ENCODE data around the gene NCAPD3. TPM values are rescaled to one million over a fixed set of nuclear protein-coding genes. Genes with fewer than 3 reads are reported as not detected.
A peak's percentile ranks its signal among the peaks of the same experiment; 100 is the strongest.

The NCAPD3 gene
- total RNA-seq, 1 experiment from 2014 or later = 85.0 TPM

DNA sequence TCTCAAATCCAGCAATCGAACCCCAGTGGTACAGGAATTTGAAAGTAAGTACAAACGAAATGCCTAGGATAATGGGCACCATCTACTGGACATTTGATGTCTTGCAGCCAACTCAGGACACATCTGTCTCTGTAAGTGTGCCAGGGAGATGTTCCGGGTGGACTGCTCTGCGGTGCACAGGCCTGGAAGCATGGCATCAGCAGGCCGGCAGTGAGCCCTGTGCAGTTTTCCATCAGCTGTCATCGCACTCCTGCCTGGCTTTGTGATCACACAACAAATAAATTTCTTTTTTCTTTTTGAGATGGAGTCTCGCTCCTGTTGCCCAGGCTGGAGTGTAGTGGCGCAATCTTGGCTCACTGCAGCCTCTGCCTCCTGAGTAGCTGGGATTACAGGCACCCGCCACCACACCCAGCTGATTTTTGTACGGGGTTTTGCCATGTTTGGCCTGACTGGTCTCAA is 83.9 kb downstream of the NCAPD3 start:
- peak; percentile 86 for DNase-seq
- Histone ChIP-seq H3K79me2 (ENCODE audit: low read length) (no peaks in the 10 kb centered on the region), H3K9ac (ENCODE audit: low read length) (no peak overlapping the region), H3K9me2 (replicated peaks; ENCODE audit: low read length) (no peaks in the 10 kb centered on the region), H3K4me1 (ENCODE audit: insufficient read depth, low read length) (no peaks in the 10 kb centered on the region), H3K27me3 (ENCODE audit: low read length) (peaks cover 52% of the 10 kb centered on the region), H3K27ac (ENCODE audit: low read length) (no peak overlapping the region), H2AFZ (ENCODE audit: low read length) (no peak overlapping the region), H3K4me3 (ENCODE audit: low read length) (no peak overlapping the region), H3K36me3 (ENCODE audit: low read depth, low read length) (no peaks in the 10 kb centered on the region), H4K20me1 (ENCODE audit: low read length) (no peaks in the 10 kb centered on the region), H3F3A (ENCODE audit: low read length, unreplicated experiment) (no peaks in the 10 kb centered on the region), H3K4me2 (ENCODE audit: low read length) (no peak overlapping the region), H3K9me3 (ENCODE audit: low read length) (no peaks in the 10 kb centered on the region)
- ChIA-PET POLR2A (ENCODE audit: unreplicated experiment) (no interaction called here), CTCF (interaction anchor here (0.6 kb wide), 1 partner anchor 89 kb away, joined by 3 read pairs; no protein-coding TSS in a partner anchor)
- intact Hi-C loops (cut with micrococcal nuclease) = loop anchor here (1.0 kb wide), 2 partner anchors 90 to 213 kb away; no protein-coding TSS in a partner anchor
- no peak for TF ChIP-seq EZH2 (IDR thresholded peaks at IDR 0.05; ENCODE audit: low read length, unreplicated experiment)
- TF ChIP-seq, protein P1, sequence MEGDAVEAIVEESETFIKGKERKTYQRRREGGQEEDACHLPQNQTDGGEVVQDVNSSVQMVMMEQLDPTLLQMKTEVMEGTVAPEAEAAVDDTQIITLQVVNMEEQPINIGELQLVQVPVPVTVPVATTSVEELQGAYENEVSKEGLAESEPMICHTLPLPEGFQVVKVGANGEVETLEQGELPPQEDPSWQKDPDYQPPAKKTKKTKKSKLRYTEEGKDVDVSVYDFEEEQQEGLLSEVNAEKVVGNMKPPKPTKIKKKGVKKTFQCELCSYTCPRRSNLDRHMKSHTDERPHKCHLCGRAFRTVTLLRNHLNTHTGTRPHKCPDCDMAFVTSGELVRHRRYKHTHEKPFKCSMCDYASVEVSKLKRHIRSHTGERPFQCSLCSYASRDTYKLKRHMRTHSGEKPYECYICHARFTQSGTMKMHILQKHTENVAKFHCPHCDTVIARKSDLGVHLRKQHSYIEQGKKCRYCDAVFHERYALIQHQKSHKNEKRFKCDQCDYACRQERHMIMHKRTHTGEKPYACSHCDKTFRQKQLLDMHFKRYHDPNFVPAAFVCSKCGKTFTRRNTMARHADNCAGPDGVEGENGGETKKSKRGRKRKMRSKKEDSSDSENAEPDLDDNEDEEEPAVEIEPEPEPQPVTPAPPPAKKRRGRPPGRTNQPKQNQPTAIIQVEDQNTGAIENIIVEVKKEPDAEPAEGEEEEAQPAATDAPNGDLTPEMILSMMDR (conservative IDR thresholded peaks at IDR 0.05; ENCODE audit: low read depth, low read length) = peak; percentile 91
- no peak for TF ChIP-seq EZH2phosphoT487 (IDR thresholded peaks at IDR 0.05; ENCODE audit: borderline replicate concordance, low read length)
- no TSS peak for BruUV-seq (replicated peaks)
- peak; percentile 83 for ATAC-seq

DNA sequence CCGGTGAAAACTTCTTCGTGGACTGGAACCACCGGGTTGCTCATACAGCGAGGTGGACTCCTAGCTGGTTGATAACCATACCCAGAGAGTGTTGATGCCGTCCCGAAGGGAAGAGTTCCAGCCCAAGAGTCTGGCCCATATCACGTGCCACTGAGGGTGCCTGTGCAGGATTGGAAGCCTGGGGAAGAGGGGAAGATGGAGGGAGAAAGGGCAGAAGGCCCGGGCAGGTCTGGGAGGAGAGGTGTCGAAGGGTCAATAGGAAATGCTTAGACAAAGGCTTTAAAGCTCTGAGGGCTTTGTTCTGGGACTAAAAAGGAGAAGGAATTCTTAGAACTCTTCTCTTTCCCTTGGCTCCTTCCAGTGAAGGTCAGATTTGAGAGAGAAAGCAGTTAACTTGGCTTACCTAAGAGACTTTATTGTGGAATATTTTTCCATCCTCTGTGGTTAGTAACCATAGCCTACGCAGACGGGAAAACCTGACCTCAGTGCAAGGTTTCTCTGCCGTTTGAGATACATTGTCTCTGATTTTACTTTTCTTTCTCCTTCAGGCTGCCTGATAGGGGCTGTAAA is 84.4 kb downstream of the NCAPD3 start:
- H4K20me1 ChIP-seq (ENCODE audit: low read length) = no peaks in the 10 kb centered on the region
- ChIA-PET CTCF (no interaction called here), POLR2A (ENCODE audit: unreplicated experiment) (no interaction called here)
- no peaks in the 10 kb centered on the region for H3F3A ChIP-seq (ENCODE audit: low read length, unreplicated experiment)
- intact Hi-C loops (cut with micrococcal nuclease) = loop anchor here (1.0 kb wide), 2 partner anchors 89 to 212 kb away; no protein-coding TSS in a partner anchor
- H3K9me3 ChIP-seq (ENCODE audit: low read length) = no peaks in the 10 kb centered on the region
- H3K9me2 ChIP-seq (replicated peaks; ENCODE audit: low read length) = no peaks in the 10 kb centered on the region
- H3K4me2 ChIP-seq (ENCODE audit: low read length) = no peak overlapping the region
- no peaks in the 10 kb centered on the region for H3K79me2 ChIP-seq (ENCODE audit: low read length)
- H3K4me3 ChIP-seq (ENCODE audit: low read length) = no peak overlapping the region
- H3K9ac ChIP-seq (ENCODE audit: low read length) = no peak overlapping the region
- no peaks in the 10 kb centered on the region for H3K4me1 ChIP-seq (ENCODE audit: insufficient read depth, low read length)
- TF ChIP-seq, protein P1 (conservative IDR thresholded peaks at IDR 0.05; ENCODE audit: low read depth, low read length) = no peak
- no peak for TF ChIP-seq EZH2phosphoT487 (IDR thresholded peaks at IDR 0.05; ENCODE audit: borderline replicate concordance, low read length)
- no peak for TF ChIP-seq EZH2 (IDR thresholded peaks at IDR 0.05; ENCODE audit: low read length, unreplicated experiment)
- H3K27ac ChIP-seq (ENCODE audit: low read length) = no peak overlapping the region
- no peak overlapping the region for H2AFZ ChIP-seq (ENCODE audit: low read length)
- BruUV-seq (replicated peaks) = no TSS peak
- ATAC-seq (no peak), DNase-seq (no peak)
- no peaks in the 10 kb centered on the region for H3K36me3 ChIP-seq (ENCODE audit: low read depth, low read length)
- H3K27me3 ChIP-seq (ENCODE audit: low read length) = peaks cover 57% of the 10 kb centered on the region

DNA sequence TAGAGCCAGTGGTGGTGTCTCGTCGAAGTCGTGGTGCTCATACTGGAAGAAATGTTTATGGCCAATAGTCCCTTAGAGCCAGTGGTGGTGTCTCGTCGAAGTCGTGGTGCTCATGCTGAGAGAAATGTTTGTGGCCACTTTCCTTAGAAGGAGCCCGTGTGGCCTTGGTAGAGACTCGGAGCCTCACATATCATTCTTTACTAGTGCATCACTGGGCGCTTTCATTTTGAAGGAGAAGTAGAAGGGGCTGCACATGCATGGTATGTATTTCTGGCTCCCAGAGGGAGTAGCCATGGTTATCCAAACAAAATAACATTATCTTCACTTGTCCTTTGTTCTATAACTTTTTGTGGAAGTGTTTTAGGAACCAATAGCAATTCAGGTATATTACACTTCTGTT is 85.4 kb downstream of the NCAPD3 start:
- Histone ChIP-seq H3K79me2 (ENCODE audit: low read length) (no peaks in the 10 kb centered on the region), H3K4me3 (ENCODE audit: low read length) (no peak overlapping the region), H3K9me2 (replicated peaks; ENCODE audit: low read length) (no peaks in the 10 kb centered on the region), H3K36me3 (ENCODE audit: low read depth, low read length) (no peaks in the 10 kb centered on the region), H3K27me3 (ENCODE audit: low read length) (peaks cover 54% of the 10 kb centered on the region), H3K4me2 (ENCODE audit: low read length) (no peak overlapping the region), H3K4me1 (ENCODE audit: insufficient read depth, low read length) (no peaks in the 10 kb centered on the region), H3F3A (ENCODE audit: low read length, unreplicated experiment) (no peaks in the 10 kb centered on the region), H3K27ac (ENCODE audit: low read length) (no peak overlapping the region), H4K20me1 (ENCODE audit: low read length) (no peaks in the 10 kb centered on the region), H2AFZ (ENCODE audit: low read length) (no peak overlapping the region), H3K9ac (ENCODE audit: low read length) (no peak overlapping the region), H3K9me3 (ENCODE audit: low read length) (no peaks in the 10 kb centered on the region)
- ATAC-seq (no peak), DNase-seq (no peak)
- no peak for TF ChIP-seq EZH2phosphoT487 (IDR thresholded peaks at IDR 0.05; ENCODE audit: borderline replicate concordance, low read length)
- no peak for TF ChIP-seq EZH2 (IDR thresholded peaks at IDR 0.05; ENCODE audit: low read length, unreplicated experiment)
- TF ChIP-seq, protein P1 (conservative IDR thresholded peaks at IDR 0.05; ENCODE audit: low read depth, low read length) = no peak
- intact Hi-C loops (cut with micrococcal nuclease) = no loop called here
- BruUV-seq (replicated peaks) = no TSS peak
- CTCF ChIA-PET = no interaction called here
- POLR2A ChIA-PET (ENCODE audit: unreplicated experiment) = no interaction called here

Measured in PC-3 (cell line).